HCT116 (cell line): ENCODE results near the gene ESRRB. TPM values are rescaled to one million over a fixed set of nuclear protein-coding genes. Genes with fewer than 3 reads are reported as not detected.

Experiments
- ATAC-seq: fragments of 200-7000 bp; cut with Tn5 transposase; 2 replicates; pipeline ENCODE4 v1.9.1; 2020; ENCODE audit warnings: mild to moderate bottlenecking, moderate library complexity
- BruUV-seq: library from RNA; stranded (reverse); fragments of 400-500 nt; replicated peaks from 2 replicates; lab custom pipeline; 2021; lab: Mats Ljungman, UMichigan
- CTCF ChIA-PET: fragments of 300-600 bp; sonication (Branson Sonifier 250); formaldehyde crosslinking; loops from one replicate; lab custom pipeline; 2021; ENCODE audit warnings: antibody characterized with exemption; lab: Charles Lee
- POLR2A ChIA-PET: fragments of 300-600, 350-600 bp; sonication (Branson Sonifier 250); formaldehyde crosslinking; loops from one replicate; lab custom pipeline; 2021; ENCODE audit warnings: antibody characterized with exemption; lab: Charles Lee
- RAD21 ChIA-PET, 2 experiments: fragments of 300-600 bp; sonication (Branson Sonifier 250); formaldehyde crosslinking; loops; one replicate each; lab custom pipeline; 2023; ENCODE audit warnings: low total read pairs in 2 of 2; ENCODE audit not compliant: uncharacterized antibody in 2 of 2, unreplicated experiment in 2 of 2, low non-redundant PET in 1 of 2; lab: Charles Lee
- DNase-seq: peaks from one replicate; pipeline ENCODE4 v3.0.0-alpha.2; 2010; ENCODE audit warnings: low read depth, low spot score
- H2AFZ ChIP-seq: fragments of 200-600 bp; shearing (Covaris generic), sonication (generic); 2 replicates; pipeline ENCODE4 v1.6.1; 2017; ENCODE audit warnings: low read depth, mixed run types, mixed read lengths, antibody characterized with exemption, low read length; ENCODE audit not compliant: poor library complexity, severe bottlenecking
- H3K27ac ChIP-seq: 2 replicates; pipeline ENCODE4 v1.5.1; 2012; ENCODE audit warnings: low read depth, low read length
- H3K27me3 ChIP-seq: fragments of 200-600 bp; sonication (generic); 2 replicates; pipeline ENCODE4 v1.6.1; 2016; ENCODE audit warnings: mixed run types, low read length, mixed read lengths; ENCODE audit not compliant: insufficient read depth
- H3K36me3 ChIP-seq, 2 experiments: fragments of 200-500 bp in 1 of 2; fragments of 200-600 bp in 1 of 2; sonication (Bioruptor generic) in 1 of 2; sonication (generic) in 1 of 2; 2 replicates each; pipeline versions ENCODE4 v1.5.1 to v1.6.1; 2014 to 2016; ENCODE audit warnings: low read length in 2 of 2, inconsistent platforms in 1 of 2, mixed read lengths in 1 of 2, mixed run types in 1 of 2; ENCODE audit not compliant: insufficient read depth in 2 of 2, control insufficient read depth in 1 of 2
- H3K4me1 ChIP-seq, 2 experiments: fragments of 200-600 bp in 1 of 2; sonication (generic) in 1 of 2; 2 replicates each; pipeline versions ENCODE4 v1.5.1 to v1.6.1; 2012 to 2017; ENCODE audit warnings: low read length in 2 of 2, inconsistent platforms in 1 of 2, mild to moderate bottlenecking in 1 of 2, mixed read lengths in 1 of 2, mixed run types in 1 of 2, moderate library complexity in 1 of 2; ENCODE audit not compliant: insufficient read depth in 2 of 2, control insufficient read depth in 1 of 2
- H3K4me2 ChIP-seq: fragments of 200-600 bp; sonication (generic); 2 replicates; pipeline ENCODE4 v1.6.1; 2017; ENCODE audit warnings: mixed run types, low read length, mixed read lengths
- H3K4me3 ChIP-seq, 2 experiments: fragments of 200-600 bp in 1 of 2; sonication (generic) in 1 of 2; replicated peaks in 1 of 2; 2 replicates each; pipeline ENCODE4 v1.5.1; 2011 to 2016; ENCODE audit warnings: low read length in 2 of 2, control low read depth in 1 of 2, low read depth in 1 of 2, mild to moderate bottlenecking in 1 of 2, mixed read lengths in 1 of 2, mixed run types in 1 of 2
- H3K79me2 ChIP-seq: fragments of 200-600 bp; sonication (generic); 2 replicates; pipeline ENCODE4 v1.6.1; 2017; ENCODE audit warnings: mild to moderate bottlenecking, mixed run types, low read length, moderate library complexity, mixed read lengths; ENCODE audit not compliant: insufficient read depth
- H3K9ac ChIP-seq: fragments of 200-600 bp; sonication (generic); 2 replicates; pipeline ENCODE4 v1.6.1; 2016; ENCODE audit warnings: low read length, mixed read lengths
- H3K9me2 ChIP-seq: fragments of 200-600 bp; sonication (generic), shearing (Covaris generic); 2 replicates; pipeline ENCODE4 v1.6.1; 2017; ENCODE audit warnings: mixed run types, mild to moderate bottlenecking, moderate library complexity; ENCODE audit not compliant: insufficient read depth
- H3K9me3 ChIP-seq, 2 experiments: fragments of 200-500 bp in 1 of 2; fragments of 200-600 bp in 1 of 2; sonication (Bioruptor generic) in 1 of 2; sonication (generic) in 1 of 2; 2 replicates each; pipeline ENCODE4 v1.6.1; 2014 to 2017; ENCODE audit warnings: low read length in 2 of 2, mixed read lengths in 2 of 2, inconsistent platforms in 1 of 2, low read depth in 1 of 2, mild to moderate bottlenecking in 1 of 2, mixed run types in 1 of 2, moderate library complexity in 1 of 2; ENCODE audit not compliant: control insufficient read depth in 1 of 2, insufficient read depth in 1 of 2
- H4K20me1 ChIP-seq: fragments of 200-600 bp; sonication (generic), shearing (Covaris generic); 2 replicates; pipeline ENCODE4 v1.6.1; 2017; ENCODE audit warnings: mixed run types, mild to moderate bottlenecking, moderate library complexity; ENCODE audit not compliant: insufficient read depth
- CEBPB ChIP-seq: IDR thresholded peaks from 2 replicates; pipeline ENCODE4 v1.6.1; 2012; ENCODE audit warnings: low read depth
- EZH2phosphoT487 ChIP-seq: fragments of 200-600 bp; IDR thresholded peaks from 2 replicates; pipeline ENCODE4 v1.6.1; 2018; ENCODE audit warnings: antibody characterized with exemption, borderline replicate concordance
- JUND ChIP-seq: IDR thresholded peaks from 2 replicates; pipeline ENCODE4 v1.6.1; 2012
- MAX ChIP-seq: IDR thresholded peaks from 2 replicates; pipeline ENCODE4 v1.6.1; 2012
- REST ChIP-seq: IDR thresholded peaks from 2 replicates; pipeline ENCODE4 v1.6.1; 2012; ENCODE audit warnings: low read depth
- YY1 ChIP-seq: IDR thresholded peaks from 2 replicates; pipeline ENCODE4 v1.6.1; 2011; ENCODE audit warnings: low read length, low read depth, moderate library complexity, mild to moderate bottlenecking; ENCODE audit not compliant: insufficient replicate concordance; ENCODE audit errors: extremely low read depth
- ZBTB33 ChIP-seq: IDR thresholded peaks from 2 replicates; pipeline ENCODE4 v1.6.1; 2011; ENCODE audit warnings: mild to moderate bottlenecking, low read length, moderate library complexity; ENCODE audit not compliant: insufficient replicate concordance; ENCODE audit errors: extremely low read depth
- ZFX ChIP-seq: fragments of 450-650 bp; IDR thresholded peaks from 2 replicates; pipeline ENCODE4 v1.6.1; 2017
- intact Hi-C: fragments of 100-400 bp; cut with micrococcal nuclease; formaldehyde crosslinking; loops from 2 replicates; pipeline ENCODE4 v1.10.0; 2022
- total RNA-seq: library from RNA; stranded (reverse); gene quantifications from one replicate; pipeline ENCODE4 v1.2.1, GENCODE V29; 2021; ENCODE audit not compliant: unreplicated experiment

ESRRB gene
- total RNA-seq, 1 experiment from 2014 or later = 1.9 TPM

- POLR2A ChIA-PET = no interaction called here
- Histone ChIP-seq H2AFZ (no peak overlapping the region), H3K27ac (no peak overlapping the region), H3K27me3 (no peaks in the 10 kb centered on the region), H3K36me3 (no peaks in the 10 kb centered on the region), H3K9me3 (no peaks in the 10 kb centered on the region), H3K9ac (no peak overlapping the region), H3K4me1 (no peaks in the 10 kb centered on the region), H3K4me2 (no peak overlapping the region), H4K20me1 (no peaks in the 10 kb centered on the region), H3K9me2 (no peaks in the 10 kb centered on the region), H3K79me2 (no peaks in the 10 kb centered on the region)
- no peak for ATAC-seq
- RAD21 ChIA-PET = no interaction called here
- intact Hi-C loops = no loop called here
- CTCF ChIA-PET = no interaction called here
- TF ChIP-seq ZFX (no peak), CEBPB (no peak)
- TF ChIP-seq, all 23 proteins: peak for 0
- DNase-seq = no peak
- BruUV-seq = no TSS peak
- no peak overlapping the region for H3K4me3 ChIP-seq
Observed at GRCh38 chr14:76490735-76491134, 114.8 kb downstream of the ESRRB start.

GRCh38 chr14:76491172-76491930 lies 115.4 kb downstream of the ESRRB start:
- ATAC-seq (no peak), DNase-seq (no peak)
- no peaks in the 10 kb centered on the region for H3K27me3 ChIP-seq
- intact Hi-C loops = no loop called here
- no peaks in the 10 kb centered on the region for H3K9me2 ChIP-seq
- H3K79me2 ChIP-seq = no peaks in the 10 kb centered on the region
- no peak overlapping the region for H2AFZ ChIP-seq
- no peak overlapping the region for H3K9ac ChIP-seq
- H3K4me2 ChIP-seq = no peak overlapping the region
- no peaks in the 10 kb centered on the region for H3K4me1 ChIP-seq
- no peak overlapping the region for H3K27ac ChIP-seq
- no TSS peak for BruUV-seq
- no peaks in the 10 kb centered on the region for H4K20me1 ChIP-seq
- H3K9me3 ChIP-seq = no peaks in the 10 kb centered on the region
- no peak overlapping the region for H3K4me3 ChIP-seq
- H3K36me3 ChIP-seq = no peaks in the 10 kb centered on the region
- RAD21 ChIA-PET = no interaction called here
- no peak for TF ChIP-seq MAX
- TF ChIP-seq ZBTB33 = no peak
- no peak for TF ChIP-seq JUND
- TF ChIP-seq CEBPB = no peak
- no peak for TF ChIP-seq ZFX
- TF ChIP-seq YY1 = no peak
- no peak for TF ChIP-seq REST
- TF ChIP-seq EZH2phosphoT487 = no peak
- TF ChIP-seq, all 23 proteins: peak for 0
- CTCF ChIA-PET = no interaction called here
- POLR2A ChIA-PET = no interaction called here
